A549 (cell line): Measurements from ENCODE around the gene DTX3.

ENCODE experiments used
- CHD2 ChIP-seq: fragments of 150-350 bp; IDR thresholded peaks from 2 replicates; pipeline ENCODE4 v1.6.1; 2014; ENCODE audit warnings: low read length; ENCODE audit not compliant: partially characterized antibody
- E2F6 ChIP-seq: IDR thresholded peaks from 2 replicates; pipeline ENCODE4 v1.6.1; 2012; ENCODE audit warnings: low read depth, borderline replicate concordance
- EP300 ChIP-seq, 2 experiments: fragments of >200 bp; sonication (Bioruptor Twin); formaldehyde crosslinking; IDR thresholded peaks; 2 replicates in 1 of 2; 3 replicates in 1 of 2; pipeline ENCODE4 v1.6.1; 2016 to 2017
- ESRRA ChIP-seq: fragments of 150-350 bp; IDR thresholded peaks from 2 replicates; pipeline ENCODE4 v1.6.1; 2014; ENCODE audit warnings: mild to moderate bottlenecking, low read length, borderline replicate concordance
- FOXS1 ChIP-seq: fragments of 250-450 bp; sonication (Bioruptor Pico); IDR thresholded peaks from 2 replicates; pipeline ENCODE4 v1.5.0; 2020; ENCODE audit warnings: mild to moderate bottlenecking, moderate library complexity
- GATA3 ChIP-seq: IDR thresholded peaks from 2 replicates; pipeline ENCODE4 v1.6.1; 2012; ENCODE audit warnings: borderline replicate concordance
- HOXA7 ChIP-seq: fragments of 250-450 bp; sonication (Bioruptor Pico); IDR thresholded peaks from 2 replicates; pipeline ENCODE4 v1.5.0; 2020; ENCODE audit warnings: mild to moderate bottlenecking, moderate library complexity
- MYC ChIP-seq: IDR thresholded peaks from 2 replicates; pipeline ENCODE4 v1.6.1; 2012; ENCODE audit warnings: mild to moderate bottlenecking, inconsistent platforms, low read length, improper control_type of control experiment, borderline replicate concordance
- POLR2A ChIP-seq: IDR thresholded peaks from 2 replicates; pipeline ENCODE4 v1.6.1; 2012; ENCODE audit warnings: mild to moderate bottlenecking, low read length
- TF ChIP-seq, protein P1 (sequence below): fragments of >200 bp; sonication (Bioruptor Twin); formaldehyde crosslinking; IDR thresholded peaks from 3 replicates; pipeline ENCODE4 v1.5.1; 2016

GRCh38 chr12:57600395-57600794 is 4.2 kb upstream of the DTX3 start:
- TF ChIP-seq CHD2 (no peak), MYC (no peak), POLR2A (no peak), E2F6 (no peak), EP300 (IDR thresholded peaks at IDR 0.05) (no peak), HOXA7 (CRISPR knock-in tag) (no peak), GATA3 (no peak), FOXS1 (CRISPR knock-in tag) (no peak), ESRRA (no peak)
- TF ChIP-seq, protein P1, sequence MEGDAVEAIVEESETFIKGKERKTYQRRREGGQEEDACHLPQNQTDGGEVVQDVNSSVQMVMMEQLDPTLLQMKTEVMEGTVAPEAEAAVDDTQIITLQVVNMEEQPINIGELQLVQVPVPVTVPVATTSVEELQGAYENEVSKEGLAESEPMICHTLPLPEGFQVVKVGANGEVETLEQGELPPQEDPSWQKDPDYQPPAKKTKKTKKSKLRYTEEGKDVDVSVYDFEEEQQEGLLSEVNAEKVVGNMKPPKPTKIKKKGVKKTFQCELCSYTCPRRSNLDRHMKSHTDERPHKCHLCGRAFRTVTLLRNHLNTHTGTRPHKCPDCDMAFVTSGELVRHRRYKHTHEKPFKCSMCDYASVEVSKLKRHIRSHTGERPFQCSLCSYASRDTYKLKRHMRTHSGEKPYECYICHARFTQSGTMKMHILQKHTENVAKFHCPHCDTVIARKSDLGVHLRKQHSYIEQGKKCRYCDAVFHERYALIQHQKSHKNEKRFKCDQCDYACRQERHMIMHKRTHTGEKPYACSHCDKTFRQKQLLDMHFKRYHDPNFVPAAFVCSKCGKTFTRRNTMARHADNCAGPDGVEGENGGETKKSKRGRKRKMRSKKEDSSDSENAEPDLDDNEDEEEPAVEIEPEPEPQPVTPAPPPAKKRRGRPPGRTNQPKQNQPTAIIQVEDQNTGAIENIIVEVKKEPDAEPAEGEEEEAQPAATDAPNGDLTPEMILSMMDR, result no peak
